ENCODE data around the gene LRIT1.

Gene LRIT1

GRCh38 chr10:84238909-84239308 lies 2.4 kb downstream of the LRIT1 start:
- no peak for DNase-seq (ENCODE audit: low read depth)

GRCh38 chr10:84237199-84238051 lies 3.9 kb downstream of the LRIT1 start:
- no peak for DNase-seq (ENCODE audit: low read depth)
- TF ChIP-seq CTCF (IDR thresholded peaks at IDR 0.05; ENCODE audit: low read depth, low read length, missing control alignments) = no peak
- in situ Hi-C loops (cut with HindIII; ENCODE audit: low sequenced_read_pairs) = no loop called here
- H3K4me3 ChIP-seq (ENCODE audit: low read depth, low read length) = no peak overlapping the region

More at GRCh38 chr10:84238909-84239308, 2.4 kb downstream of the LRIT1 start:
- H3K4me3 ChIP-seq (ENCODE audit: low read depth, low read length) = no peak overlapping the region
- in situ Hi-C loops (cut with HindIII; ENCODE audit: low sequenced_read_pairs) = no loop called here
- no peak for TF ChIP-seq CTCF (IDR thresholded peaks at IDR 0.05; ENCODE audit: low read depth, low read length, missing control alignments)

GRCh38 chr10:84236807-84237198 lies 4.5 kb downstream of the LRIT1 start:
- in situ Hi-C loops (cut with HindIII; ENCODE audit: low sequenced_read_pairs) = no loop called here
- no peak overlapping the region for H3K4me3 ChIP-seq (ENCODE audit: low read depth, low read length)
- no peak for TF ChIP-seq CTCF (IDR thresholded peaks at IDR 0.05; ENCODE audit: low read depth, low read length, missing control alignments)
- no peak for DNase-seq (ENCODE audit: low read depth)

- no peak for DNase-seq (ENCODE audit: low read depth)
- in situ Hi-C loops (cut with HindIII; ENCODE audit: low sequenced_read_pairs) = no loop called here
- no peak for TF ChIP-seq CTCF (IDR thresholded peaks at IDR 0.05; ENCODE audit: low read depth, low read length, missing control alignments)
- H3K4me3 ChIP-seq (ENCODE audit: low read depth, low read length) = no peak overlapping the region
Measured at GRCh38 chr10:84235096-84235495, 6.2 kb downstream of the LRIT1 start.

GRCh38 chr10:84234479-84234878 lies 6.9 kb downstream of the LRIT1 start:
- in situ Hi-C loops (cut with HindIII; ENCODE audit: low sequenced_read_pairs) = no loop called here
- no peak for TF ChIP-seq CTCF (IDR thresholded peaks at IDR 0.05; ENCODE audit: low read depth, low read length, missing control alignments)
- H3K4me3 ChIP-seq (ENCODE audit: low read depth, low read length) = no peak overlapping the region
- no peak for DNase-seq (ENCODE audit: low read depth)

- no peak for DNase-seq (ENCODE audit: low read depth)
- no peak for TF ChIP-seq CTCF (IDR thresholded peaks at IDR 0.05; ENCODE audit: low read depth, low read length, missing control alignments)
- no peak overlapping the region for H3K4me3 ChIP-seq (ENCODE audit: low read depth, low read length)
- in situ Hi-C loops (cut with HindIII; ENCODE audit: low sequenced_read_pairs) = no loop called here
Measured at GRCh38 chr10:84233940-84234339, 7.4 kb downstream of the LRIT1 start.
